RWPE2 (cell line): Measurements from ENCODE around the gene TMEM108.

Experiments used
- ATAC-seq: fragments of 200-7000 bp; cut with Tn5 transposase; 3 replicates; pipeline ENCODE4 v1.9.1; 2021; ENCODE audit warnings: low read depth
- DNase-seq: peaks from one replicate; pipeline ENCODE4 v3.0.0-alpha.2; 2020; ENCODE audit warnings: low spot score
- H3K27ac ChIP-seq: fragments of 450-650 bp; 2 replicates; pipeline ENCODE4 v1.5.1; 2017; ENCODE audit warnings: mild to moderate bottlenecking; ENCODE audit not compliant: poor library complexity, severe bottlenecking
- H3K27me3 ChIP-seq: fragments of 250-450 bp; sonication (Bioruptor Pico); 2 replicates; pipeline ENCODE4 v1.5.1; 2021; ENCODE audit warnings: mild to moderate bottlenecking, moderate library complexity; ENCODE audit not compliant: insufficient read depth, poor library complexity, severe bottlenecking
- H3K36me3 ChIP-seq: fragments of 250-450 bp; sonication (Bioruptor Pico); 2 replicates; pipeline ENCODE4 v1.5.1; 2020; ENCODE audit warnings: low read depth, mild to moderate bottlenecking, moderate library complexity
- H3K4me1 ChIP-seq: fragments of 250-450 bp; sonication (Bioruptor Pico); 2 replicates; pipeline ENCODE4 v1.5.1; 2021; ENCODE audit warnings: mild to moderate bottlenecking, moderate library complexity; ENCODE audit not compliant: insufficient read depth, poor library complexity, severe bottlenecking
- H3K4me3 ChIP-seq: fragments of 250-450 bp; sonication (Bioruptor Pico); 2 replicates; pipeline ENCODE4 v1.5.1; 2021; ENCODE audit warnings: mild to moderate bottlenecking, moderate library complexity; ENCODE audit not compliant: severe bottlenecking
- H3K9me3 ChIP-seq: fragments of 250-450 bp; sonication (Bioruptor Pico); 2 replicates; pipeline ENCODE4 v1.5.1; 2021; ENCODE audit warnings: mild to moderate bottlenecking, moderate library complexity; ENCODE audit not compliant: severe bottlenecking
- CTCF ChIP-seq: fragments of 450-650 bp; IDR thresholded peaks from one replicate; pipeline ENCODE4 v1.5.1; 2017; ENCODE audit warnings: mild to moderate bottlenecking, moderate library complexity; ENCODE audit not compliant: poor library complexity, severe bottlenecking

The TMEM108 gene

GRCh38 chr3:133262333-133262732 is 224.1 kb downstream of the TMEM108 start:
- Histone ChIP-seq H3K36me3 (no peaks in the 10 kb centered on the region), H3K27me3 (peaks cover 12% of the 10 kb centered on the region), H3K9me3 (no peaks in the 10 kb centered on the region), H3K4me1 (peaks cover 4% of the 10 kb centered on the region), H3K4me3 (no peak overlapping the region), H3K27ac (no peak overlapping the region)
- DNase-seq (no peak), ATAC-seq (no peak)
- no peak for TF ChIP-seq CTCF

GRCh38 chr3:133264920-133265319 is 226.7 kb downstream of the TMEM108 start:
- DNase-seq: no peak
- no peak for ATAC-seq
- Histone ChIP-seq H3K27ac (no peak overlapping the region), H3K36me3 (no peaks in the 10 kb centered on the region), H3K9me3 (no peaks in the 10 kb centered on the region), H3K4me3 (no peak overlapping the region), H3K4me1 (no peaks in the 10 kb centered on the region), H3K27me3 (peaks cover 18% of the 10 kb centered on the region)
- no peak for TF ChIP-seq CTCF

GRCh38 chr3:133268726-133269134 is 230.5 kb downstream of the TMEM108 start:
- no peak overlapping the region for H3K27ac ChIP-seq
- TF ChIP-seq CTCF: no peak
- H3K4me3 ChIP-seq: no peak overlapping the region
- no peaks in the 10 kb centered on the region for H3K36me3 ChIP-seq
- H3K9me3 ChIP-seq: no peaks in the 10 kb centered on the region
- DNase-seq (no peak), ATAC-seq (no peak)
- no peaks in the 10 kb centered on the region for H3K4me1 ChIP-seq
- H3K27me3 ChIP-seq: peaks cover 13% of the 10 kb centered on the region

DNA sequence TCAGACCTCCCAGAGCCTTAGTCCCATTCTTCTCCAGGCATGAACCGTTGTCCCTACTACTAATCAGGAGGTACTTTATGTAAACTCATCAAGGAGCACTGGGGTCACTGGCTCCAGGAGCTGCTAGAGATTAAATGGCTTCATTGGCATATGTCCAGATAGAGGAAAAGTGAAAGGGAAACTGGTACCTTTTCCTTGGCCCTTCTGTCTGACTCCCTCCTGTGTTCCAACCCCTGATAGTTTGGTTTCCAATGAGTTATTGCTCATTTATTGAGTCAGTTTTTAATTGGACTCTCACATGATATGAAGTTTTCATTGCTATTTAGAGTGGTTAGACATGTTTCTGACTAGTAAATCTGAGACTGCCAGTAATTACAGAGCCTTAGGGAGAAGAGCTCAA is 231.2 kb downstream of the TMEM108 start:
- Histone ChIP-seq H3K27me3 (peaks cover 11% of the 10 kb centered on the region), H3K9me3 (no peaks in the 10 kb centered on the region), H3K36me3 (no peaks in the 10 kb centered on the region), H3K4me3 (no peak overlapping the region), H3K27ac (no peak overlapping the region), H3K4me1 (no peaks in the 10 kb centered on the region)
- ATAC-seq (no peak), DNase-seq (no peak)
- TF ChIP-seq CTCF: no peak

DNA sequence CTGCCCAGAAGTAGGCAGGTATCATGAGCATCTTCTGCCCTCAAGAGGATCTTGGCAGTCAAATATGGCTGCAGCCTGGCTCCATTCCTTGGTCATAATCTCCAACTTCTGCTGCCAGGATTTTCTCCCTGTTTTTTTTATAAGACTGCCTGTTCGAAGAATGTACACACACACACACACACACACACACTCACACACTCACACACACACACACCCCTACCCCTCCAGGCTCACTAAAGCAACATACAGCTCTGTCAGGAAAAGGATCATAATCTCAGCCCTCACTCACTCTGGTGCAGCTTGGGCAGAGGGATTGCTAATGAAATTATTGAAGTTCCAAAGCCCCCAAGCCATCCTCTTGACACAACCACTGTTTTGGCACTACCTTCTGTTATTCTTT is 232.4 kb downstream of the TMEM108 start:
- H3K27me3 ChIP-seq: peaks cover 11% of the 10 kb centered on the region
- no peak for TF ChIP-seq CTCF
- DNase-seq (no peak), ATAC-seq (no peak)
- no peaks in the 10 kb centered on the region for H3K36me3 ChIP-seq
- H3K27ac ChIP-seq: no peak overlapping the region
- no peak overlapping the region for H3K4me3 ChIP-seq
- no peaks in the 10 kb centered on the region for H3K9me3 ChIP-seq
- H3K4me1 ChIP-seq: no peaks in the 10 kb centered on the region
